Activated CD4-positive, alpha-beta T cell treated with anti-CD3 and anti-CD28 coated beads, Interleukin-2, amount 50 U/mL, for 48 hours (primary cell): ENCODE data around the gene DCDC2.
"Not testable (repeated sequence)": the region's sequence is repeated elsewhere in the genome, so short reads cannot be mapped to it uniquely, and the experiment has no call there.

Source experiments
- DNase-seq, 2 experiments: peaks; one replicate each; pipeline ENCODE4 v3.0.0-alpha.2; 2020

The DCDC2 gene

GRCh38 chr6:24207413-24207812, 150.4 kb downstream of the DCDC2 start:
- no peak for DNase-seq

GRCh38 chr6:24205020-24205492, 152.8 kb downstream of the DCDC2 start:
- DNase-seq: no peak

- not testable (repeated sequence) for DNase-seq
These were observed 153.7 kb downstream of the DCDC2 start for GRCh38 chr6:24204113-24204512.

- no peak for DNase-seq
These were observed 160.0 kb downstream of the DCDC2 start for GRCh38 chr6:24197892-24198291.

- no peak for DNase-seq
These were observed 161.8 kb downstream of the DCDC2 start for GRCh38 chr6:24195836-24196597.

- no peak for DNase-seq
These were observed 162.7 kb downstream of the DCDC2 start for GRCh38 chr6:24194978-24195700.

GRCh38 chr6:24193364-24193763, 164.5 kb downstream of the DCDC2 start:
- DNase-seq: no peak

GRCh38 chr6:24191346-24191745, 166.5 kb downstream of the DCDC2 start:
- DNase-seq: no peak

GRCh38 chr6:24188578-24189080, 169.2 kb downstream of the DCDC2 start:
- DNase-seq: no peak

- no peak for DNase-seq
These were observed 169.8 kb downstream of the DCDC2 start for GRCh38 chr6:24187965-24188577.

- no peak for DNase-seq
These were observed 171.5 kb downstream of the DCDC2 start for GRCh38 chr6:24186349-24186748.

GRCh38 chr6:24183584-24183983, 174.3 kb downstream of the DCDC2 start:
- DNase-seq: no peak

- DNase-seq: no peak
These were observed 200.0 kb downstream of the DCDC2 start for GRCh38 chr6:24157886-24158285.

- DNase-seq: no peak
These were observed 203.7 kb downstream of the DCDC2 start for GRCh38 chr6:24154121-24154520.

GRCh38 chr6:24152014-24152413, 205.8 kb downstream of the DCDC2 start:
- DNase-seq: no peak

- DNase-seq: no peak
These were observed 208.0 kb downstream of the DCDC2 start for GRCh38 chr6:24149836-24150235.

- no peak for DNase-seq
These were observed 208.6 kb downstream of the DCDC2 start for GRCh38 chr6:24149296-24149695.

- DNase-seq: no peak
These were observed 209.2 kb downstream of the DCDC2 start for GRCh38 chr6:24148684-24149083.

GRCh38 chr6:24148154-24148570, 209.7 kb downstream of the DCDC2 start:
- DNase-seq: no peak

GRCh38 chr6:24147511-24148153, 210.2 kb downstream of the DCDC2 start:
- DNase-seq: no peak

GRCh38 chr6:24146871-24147270, 211.0 kb downstream of the DCDC2 start:
- DNase-seq: no peak

- no peak for DNase-seq
These were observed 212.1 kb downstream of the DCDC2 start for GRCh38 chr6:24145690-24146131.

- DNase-seq: not testable (repeated sequence)
These were observed 215.1 kb downstream of the DCDC2 start for GRCh38 chr6:24142733-24143132.
